NT2/D1 (cell line): ENCODE data around the gene POLN.

ENCODE experiments used
- SUZ12 ChIP-seq: IDR thresholded peaks from 2 replicates; pipeline ENCODE4 v1.6.1; 2011; ENCODE audit not compliant: insufficient read length, insufficient read depth; ENCODE audit errors: extremely low read depth
- YY1 ChIP-seq: IDR thresholded peaks from 2 replicates; pipeline ENCODE4 v1.6.1; 2011; ENCODE audit not compliant: insufficient read length, insufficient read depth
- ZNF274 ChIP-seq: IDR thresholded peaks from 2 replicates; pipeline ENCODE4 v1.6.1; 2011; ENCODE audit warnings: mild to moderate bottlenecking, low read depth, low read length

- TF ChIP-seq YY1 (no peak), ZNF274 (no peak), SUZ12 (no peak)
These were observed 192.1 kb downstream of the POLN start for GRCh38 chr4:2049811-2050210.
